H1 (cell line): ENCODE results near the gene RASA1. TPM values are rescaled to one million over a fixed set of nuclear protein-coding genes. Genes with fewer than 3 reads are reported as not detected.

ENCODE experiments used
- CTCF ChIA-PET: fragments of 300-600 bp; sonication (Branson Sonifier 250); formaldehyde crosslinking; loops from one replicate; lab custom pipeline; 2021; ENCODE audit not compliant: partially characterized antibody; lab: Charles Lee
- POLR2A ChIA-PET: fragments of 300-600 bp; sonication (Branson Sonifier 250); formaldehyde crosslinking; loops from one replicate; lab custom pipeline; 2021; ENCODE audit warnings: inconsistent platforms; ENCODE audit not compliant: partially characterized antibody; lab: Charles Lee
- DNase-seq, 2 experiments: peaks; one replicate each; pipeline versions ENCODE4 v3.0.0 to v3.0.0-alpha.2; 2010 to 2022; ENCODE audit warnings: low spot score in 2 of 2, low read depth in 1 of 2, mixed read lengths in 1 of 2
- FAIRE-seq: peaks from 2 replicates; lab custom pipeline; 2011; peaks lifted over from hg19 to GRCh38; lab: Jason Lieb, UNC
- H2AFZ ChIP-seq: 2 replicates; pipeline ENCODE4 v1.8.1; 2012; ENCODE audit warnings: low read length, inconsistent platforms
- H2AK5ac ChIP-seq: 2 replicates; pipeline ENCODE4 v1.6.1; 2013; ENCODE audit warnings: low read depth, low read length
- H2BK120ac ChIP-seq: replicated peaks from 2 replicates; pipeline ENCODE3; 2013; ENCODE audit warnings: low read depth, low read length, inconsistent platforms
- H2BK12ac ChIP-seq: 2 replicates; pipeline ENCODE4 v1.6.1; 2013; ENCODE audit warnings: low read depth, low read length
- H2BK15ac ChIP-seq: 2 replicates; pipeline ENCODE4 v1.6.1; 2013; ENCODE audit warnings: low read length
- H2BK20ac ChIP-seq: 2 replicates; pipeline ENCODE4 v1.6.1; 2013; ENCODE audit warnings: low read length
- H2BK5ac ChIP-seq: 2 replicates; pipeline ENCODE4 v1.6.1; 2013; ENCODE audit warnings: low read depth, low read length
- H3K14ac ChIP-seq: 2 replicates; pipeline ENCODE4 v1.6.1; 2013; ENCODE audit warnings: inconsistent platforms; ENCODE audit not compliant: insufficient read length
- H3K18ac ChIP-seq: 2 replicates; pipeline ENCODE4 v1.6.1; 2013; ENCODE audit warnings: low read length; ENCODE audit errors: extremely low read depth
- H3K23ac ChIP-seq: 2 replicates; pipeline ENCODE4 v1.6.1; 2013; ENCODE audit warnings: inconsistent platforms; ENCODE audit not compliant: insufficient read length
- H3K23me2 ChIP-seq: 2 replicates; pipeline ENCODE4 v1.6.1; 2013; ENCODE audit warnings: low read depth, low read length
- H3K27ac ChIP-seq: 2 replicates; pipeline ENCODE4 v1.6.1; 2011; ENCODE audit warnings: low read depth, low read length, inconsistent platforms
- H3K27me3 ChIP-seq, 4 experiments: replicated peaks in 1 of 4; 1 replicate in 1 of 4; 2 replicates in 3 of 4; pipeline versions ENCODE4 v1.6.1 to v1.8.1; 2011 to 2013; ENCODE audit warnings: low read length in 3 of 4, mild to moderate bottlenecking in 3 of 4, inconsistent platforms in 2 of 4, mixed read lengths in 2 of 4, moderate library complexity in 1 of 4; ENCODE audit not compliant: control insufficient read depth in 3 of 4, insufficient read depth in 3 of 4; ENCODE audit errors: extremely low read depth in 1 of 4
- H3K36me3 ChIP-seq, 4 experiments: 2 replicates each; pipeline versions ENCODE4 v1.6.1 to v1.8.1; 2011 to 2013; ENCODE audit warnings: mild to moderate bottlenecking in 4 of 4, low read length in 3 of 4, moderate library complexity in 2 of 4, control low read depth in 1 of 4, inconsistent platforms in 1 of 4; ENCODE audit not compliant: insufficient read depth in 4 of 4, control insufficient read depth in 2 of 4
- H3K4ac ChIP-seq: replicated peaks from 2 replicates; pipeline ENCODE3; 2013; ENCODE audit warnings: low read length, low read depth, mixed read lengths, inconsistent platforms; ENCODE audit not compliant: insufficient read length
- H3K4me1 ChIP-seq, 4 experiments: replicated peaks in 1 of 4; 1 replicate in 1 of 4; 2 replicates in 3 of 4; pipeline versions ENCODE4 v1.6.1 to v1.8.1; 2011 to 2013; ENCODE audit warnings: low read length in 3 of 4, inconsistent platforms in 2 of 4, mixed read lengths in 1 of 4; ENCODE audit not compliant: insufficient read depth in 4 of 4, control insufficient read depth in 3 of 4
- H3K4me2 ChIP-seq, 2 experiments: 2 replicates each; pipeline versions ENCODE4 v1.6.1 to v1.8.1; 2011 to 2013; ENCODE audit warnings: low read depth in 2 of 2, low read length in 2 of 2, control low read depth in 1 of 2, inconsistent platforms in 1 of 2, mild to moderate bottlenecking in 1 of 2; ENCODE audit not compliant: insufficient read depth in 1 of 2
- H3K4me3 ChIP-seq, 4 experiments: fragments of 200-600, 300-600 bp in 1 of 4; sonication (generic), shearing (Covaris generic), sonication (Bioruptor Twin) in 1 of 4; 2 replicates each; pipeline versions ENCODE4 v1.5.1 to v1.8.1; 2011 to 2016; ENCODE audit warnings: low read length in 4 of 4, low read depth in 3 of 4, control low read depth in 2 of 4, inconsistent platforms in 2 of 4, mild to moderate bottlenecking in 2 of 4, mixed read lengths in 1 of 4, moderate library complexity in 1 of 4; ENCODE audit not compliant: insufficient read depth in 2 of 4; ENCODE audit errors: extremely low read depth in 1 of 4
- H3K56ac ChIP-seq: replicated peaks from 2 replicates; pipeline ENCODE3; 2013; ENCODE audit warnings: low read depth, mild to moderate bottlenecking, mixed read lengths, low read length, inconsistent platforms; ENCODE audit not compliant: insufficient read length
- H3K79me1 ChIP-seq: 2 replicates; pipeline ENCODE4 v1.6.1; 2013; ENCODE audit warnings: low read depth, low read length, control low read depth
- H3K79me2 ChIP-seq, 2 experiments: 2 replicates each; pipeline versions ENCODE4 v1.6.1 to v1.8.1; 2012 to 2013; ENCODE audit warnings: low read length in 2 of 2, mild to moderate bottlenecking in 2 of 2, inconsistent platforms in 1 of 2; ENCODE audit not compliant: insufficient read depth in 2 of 2, control insufficient read depth in 1 of 2
- H3K9ac ChIP-seq, 4 experiments: replicated peaks in 1 of 4; 1 replicate in 1 of 4; 2 replicates in 3 of 4; pipeline versions ENCODE4 v1.6.1 to v1.8.1; 2011 to 2013; ENCODE audit warnings: low read depth in 3 of 4, low read length in 3 of 4, control low read depth in 2 of 4, mild to moderate bottlenecking in 2 of 4, moderate library complexity in 2 of 4, inconsistent platforms in 1 of 4; ENCODE audit errors: extremely low read depth in 1 of 4
- H3K9me3 ChIP-seq, 2 experiments: 2 replicates each; pipeline versions ENCODE4 v1.6.1 to v1.8.1; 2012 to 2013; ENCODE audit warnings: mild to moderate bottlenecking in 2 of 2, moderate library complexity in 2 of 2, control low read depth in 1 of 2, inconsistent platforms in 1 of 2, low read depth in 1 of 2, low read length in 1 of 2, mixed read lengths in 1 of 2; ENCODE audit not compliant: insufficient read depth in 2 of 2
- H4K20me1 ChIP-seq, 2 experiments: replicated peaks in 1 of 2; 2 replicates each; pipeline versions ENCODE3 to v1.8.1; 2011 to 2013; ENCODE audit warnings: inconsistent platforms in 2 of 2, low read length in 2 of 2, mild to moderate bottlenecking in 1 of 2; ENCODE audit not compliant: insufficient read depth in 2 of 2, control insufficient read depth in 1 of 2
- H4K5ac ChIP-seq: 2 replicates; pipeline ENCODE4 v1.6.1; 2013; ENCODE audit warnings: low read length, low read depth, mixed read lengths, inconsistent platforms; ENCODE audit not compliant: insufficient read length
- H4K8ac ChIP-seq: 2 replicates; pipeline ENCODE4 v1.8.0; 2013; ENCODE audit warnings: mild to moderate bottlenecking, moderate library complexity, low read length, inconsistent platforms; ENCODE audit not compliant: insufficient read depth; ENCODE audit errors: extremely low read depth
- H4K91ac ChIP-seq: replicated peaks from 2 replicates; pipeline ENCODE3; 2013; ENCODE audit warnings: low read length, mixed read lengths, inconsistent platforms; ENCODE audit not compliant: insufficient read length
- CREB1 ChIP-seq: IDR thresholded peaks from 2 replicates; pipeline ENCODE4 v1.6.1; 2012; ENCODE audit warnings: inconsistent platforms
- GABPA ChIP-seq: IDR thresholded peaks from 2 replicates; pipeline ENCODE4 v1.6.1; 2011; ENCODE audit warnings: mild to moderate bottlenecking, low read length, moderate library complexity, borderline replicate concordance; ENCODE audit not compliant: insufficient read depth
- HDAC2 ChIP-seq, 2 experiments: fragments of 300-600 bp in 1 of 2; sonication (generic) in 1 of 2; IDR thresholded peaks; 2 replicates each; pipeline ENCODE4 v1.6.1; 2011 to 2012; ENCODE audit warnings: low read depth in 2 of 2, low read length in 2 of 2, mild to moderate bottlenecking in 2 of 2, moderate library complexity in 2 of 2, borderline replicate concordance in 1 of 2, inconsistent platforms in 1 of 2
- HDAC6 ChIP-seq: IDR thresholded peaks from one replicate; pipeline ENCODE4 v1.7.1; 2012; ENCODE audit warnings: low read depth, mild to moderate bottlenecking, inconsistent platforms, low read length, moderate library complexity
- JUN ChIP-seq: IDR thresholded peaks from 2 replicates; pipeline ENCODE4 v1.6.1; 2011; ENCODE audit warnings: low read depth, mild to moderate bottlenecking, improper control_type of control experiment, low read length
- KDM5A ChIP-seq: fragments of 200-600 bp; IDR thresholded peaks from 2 replicates; pipeline ENCODE4 v1.7.1; 2012; ENCODE audit warnings: mild to moderate bottlenecking, low read length, inconsistent platforms, mixed read lengths
- MAX ChIP-seq: IDR thresholded peaks from 2 replicates; pipeline ENCODE4 v1.6.1; 2012; ENCODE audit warnings: inconsistent platforms
- RFX5 ChIP-seq: IDR thresholded peaks from 2 replicates; pipeline ENCODE4 v1.6.1; 2011; ENCODE audit warnings: low read depth, low read length, improper control_type of control experiment, borderline replicate concordance
- RXRA ChIP-seq: IDR thresholded peaks from 2 replicates; pipeline ENCODE4 v1.6.1; 2011; ENCODE audit warnings: low read depth, mild to moderate bottlenecking, low read length, moderate library complexity; ENCODE audit not compliant: insufficient read depth
- SIX5 ChIP-seq: IDR thresholded peaks from 2 replicates; pipeline ENCODE4 v1.6.1; 2011; ENCODE audit warnings: mild to moderate bottlenecking, low read depth, low read length
- SRF ChIP-seq: IDR thresholded peaks from 2 replicates; pipeline ENCODE4 v1.6.1; 2011; ENCODE audit warnings: mild to moderate bottlenecking, low read depth, low read length, moderate library complexity
- WGBS, 2 experiments: shearing (Covaris generic) in 1 of 2; methylation state at CpG; one replicate each; pipeline versions ENCODE4 v1.1.6 to v1.1.7; 2013 to 2015; ENCODE audit warnings: low lambda C conversion rate in 2 of 2, mixed read lengths in 2 of 2, inconsistent platforms in 1 of 2, low coverage in 1 of 2, missing lambda C conversion rate in 1 of 2; ENCODE audit not compliant: insufficient replicate concordance in 2 of 2, insufficient coverage in 1 of 2, insufficient read length in 1 of 2; ENCODE audit errors: extremely low coverage in 1 of 2, missing lambda C conversion rate in 1 of 2; 5-methylcytosine and 5-hydroxymethylcytosine counted together
- polyA plus RNA-seq, 7 experiments: library from polyadenylated mRNA; depleted of rRNA in 3 of 7; stranded (reverse) in 5 of 7; unstranded in 2 of 7; fragments of >200 nt in 5 of 7; fragments of 200-250 nt in 2 of 7; gene quantifications; 1 replicate in 5 of 7; 2 replicates in 1 of 7; 4 replicates in 1 of 7; pipeline versions ENCODE4 v1.2.1 to v1.2.3, GENCODE V29; 2011 to 2013; ENCODE audit warnings: missing spikeins in 2 of 7, mixed read lengths in 2 of 7
- total RNA-seq: library from RNA; stranded (reverse); fragmentation: NEBNext Ultra II Directional; extraction: Animal tissue kit (Norgen Biotek cat#: 25700); gene quantifications from 2 replicates; pipeline ENCODE4 v1.2.1, GENCODE V29; 2021

Gene RASA1
- total and polyA plus RNA-seq, 2 of the 8 experiments (the other 6 are each of a cell fraction or from before 2014, with no cell fraction given): 15.9 to 33.8 TPM

DNA sequence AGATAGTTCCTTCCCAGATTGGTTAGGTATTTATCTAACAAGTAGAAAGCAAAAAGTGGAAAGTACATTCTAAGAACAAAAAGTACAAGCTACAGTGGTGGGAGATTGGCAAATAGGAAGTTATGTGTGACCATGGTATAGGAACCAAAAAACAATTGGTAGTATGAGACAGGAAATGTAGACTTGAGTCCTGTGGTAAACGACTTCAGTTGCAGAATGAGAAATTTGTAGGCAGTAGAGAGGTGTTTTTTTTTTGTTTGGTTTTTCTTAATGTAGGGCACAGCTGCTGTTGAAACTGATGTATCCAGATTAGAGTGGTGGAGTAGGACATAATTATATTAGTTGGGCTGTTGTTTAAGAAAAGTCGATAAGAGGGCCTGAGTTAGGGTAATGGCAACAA is 73.0 kb downstream of the RASA1 start:
- no peak overlapping the region for H4K8ac ChIP-seq
- no peak overlapping the region for H3K23ac ChIP-seq
- H2BK20ac ChIP-seq: no peak overlapping the region
- H3K4ac ChIP-seq: no peak overlapping the region
- no peak overlapping the region for H2AFZ ChIP-seq
- H4K91ac ChIP-seq: no peak overlapping the region
- FAIRE-seq: no peak
- H3K9ac ChIP-seq: no peak overlapping the region
- no peaks in the 10 kb centered on the region for H4K20me1 ChIP-seq
- no peak overlapping the region for H3K14ac ChIP-seq
- H3K36me3 ChIP-seq: peaks cover 0 to 21% (median 3%) of the 10 kb centered on the region in 4 experiments; a peak in 4 of 8 replicates
- no peaks in the 10 kb centered on the region for H3K4me1 ChIP-seq
- H2BK15ac ChIP-seq: no peak overlapping the region
- ChIA-PET POLR2A (no interaction called here), CTCF (no interaction called here)
- H2AK5ac ChIP-seq: no peak overlapping the region
- H3K4me3 ChIP-seq: no peak overlapping the region
- H4K5ac ChIP-seq: no peak overlapping the region
- no peak overlapping the region for H3K56ac ChIP-seq
- H2BK5ac ChIP-seq: no peak overlapping the region
- no peak for DNase-seq
- no peaks in the 10 kb centered on the region for H3K23me2 ChIP-seq
- TF ChIP-seq JUN (no peak), CREB1 (no peak), RFX5 (no peak), KDM5A (no peak), SIX5 (no peak), HDAC2 (IDR thresholded peaks at IDR 0.05; ENCODE audit: borderline replicate concordance in 1 of 2, low read depth in 2 of 2, low read length in 2 of 2) (no peak), GABPA (no peak), RXRA (no peak), MAX (no peak), HDAC6 (no peak), SRF (no peak)
- no peak overlapping the region for H3K18ac ChIP-seq
- 86% methylated on average over 2 of the region's 2 CpGs; no CpG with 5 or more reads in 1 of the 2 experiments for WGBS, 2 experiments
- H2BK12ac ChIP-seq: no peak overlapping the region
- no peaks in the 10 kb centered on the region for H3K27me3 ChIP-seq
- no peak overlapping the region for H3K4me2 ChIP-seq
- no peak overlapping the region for H2BK120ac ChIP-seq
- H3K79me2 ChIP-seq: no peaks in the 10 kb centered on the region
- H3K9me3 ChIP-seq: no peaks in the 10 kb centered on the region
- no peaks in the 10 kb centered on the region for H3K79me1 ChIP-seq
- no peak overlapping the region for H3K27ac ChIP-seq
